Prostate gland (tissue), 2 donors: ENCODE data around the gene OTOP2. TPM values are rescaled to one million over a fixed set of nuclear protein-coding genes. Genes with fewer than 3 reads are reported as not detected.

Source experiments
- DNase-seq: peaks from one replicate; pipeline ENCODE4 v3.0.0-alpha.2; 2019; ENCODE audit warnings: low spot score
- H3K27ac ChIP-seq, 2 donors: fragments of 200-600 bp; sonication (generic); 2 replicates each; pipeline ENCODE4 v1.5.1; 2017 to 2019
- H3K27me3 ChIP-seq: fragments of 200-600 bp; sonication (generic); replicated peaks from 2 replicates; pipeline ENCODE4 v1.5.1; 2019; ENCODE audit not compliant: insufficient read depth
- H3K36me3 ChIP-seq, 2 donors: fragments of 200-600 bp; sonication (generic); 1 replicate in 1 of 2; 2 replicates in 1 of 2; pipeline versions ENCODE4 v1.5.1 to v1.8.1; 2017 to 2019
- H3K4me1 ChIP-seq: fragments of 200-600 bp; sonication (generic); replicated peaks from 2 replicates; pipeline ENCODE4 v1.5.1; 2019
- H3K4me3 ChIP-seq, 2 donors: fragments of 200-600 bp; sonication (generic); 2 replicates each; pipeline ENCODE4 v1.5.1; 2017 to 2019
- H3K9me3 ChIP-seq: fragments of 200-600 bp; sonication (generic); 2 replicates; pipeline ENCODE4 v1.5.1; 2017
- CTCF ChIP-seq, 4 experiments: fragments of 200-600 bp in 2 of 4; fragments of 450-650 bp in 2 of 4; sonication (generic) in 2 of 4; IDR thresholded peaks; 1 replicate in 3 of 4; 2 replicates in 1 of 4; pipeline ENCODE4 v1.5.1; 2016 to 2019; ENCODE audit warnings: antibody characterized with exemption in 4 of 4, mild to moderate bottlenecking in 2 of 4, moderate library complexity in 2 of 4
- POLR2A ChIP-seq: fragments of 450-650 bp; IDR thresholded peaks from one replicate; pipeline ENCODE4 v1.6.1; 2016; ENCODE audit warnings: antibody characterized with exemption, mild to moderate bottlenecking
- POLR2AphosphoS5 ChIP-seq: sonication (generic); formaldehyde crosslinking; IDR thresholded peaks from one replicate; pipeline ENCODE4 v1.6.1; 2017; ENCODE audit warnings: antibody characterized with exemption
- WGBS: methylation state at CpG from one replicate; pipeline ENCODE4 v1.1.5; 2018; 5-methylcytosine and 5-hydroxymethylcytosine counted together
- intact Hi-C: fragments of 100-400 bp; cut with DNase I; formaldehyde crosslinking; loops from one replicate; pipeline ENCODE4 v1.14.2; 2022
- total RNA-seq, 2 donors: library from RNA; depleted of rRNA; stranded (reverse); fragments of >200 nt; gene quantifications; one replicate each; pipeline ENCODE4 v1.1.0, GENCODE V29; 2016

Gene OTOP2
- total RNA-seq, 2 donors from 2014 or later = 0.85 TPM; not detected in 1

- Histone ChIP-seq H3K4me1 (no peaks in the 10 kb centered on the region), H3K36me3 (no peaks in the 10 kb centered on the region), H3K4me3 (no peak overlapping the region), H3K27me3 (no peaks in the 10 kb centered on the region), H3K9me3 (no peaks in the 10 kb centered on the region), H3K27ac (no peak overlapping the region)
- intact Hi-C loops = loop anchor here (5.0 kb wide), 3 partner anchors 72 to 242 kb away; partner anchors contain the start of gene ARMC7
- DNase-seq = no peak
- TF ChIP-seq CTCF (IDR thresholded peaks at IDR 0.05) = peak in 1 of 4 experiments; percentile 28
- TF ChIP-seq POLR2A = no peak
- no peak for TF ChIP-seq POLR2AphosphoS5
- 53% methylated on average over 19 of the region's 19 CpGs for WGBS
These were observed 36.7 kb downstream of the OTOP2 start for GRCh38 chr17:74960570-74961342.

GRCh38 chr17:74961657-74962350 is 37.7 kb downstream of the OTOP2 start:
- intact Hi-C loops = loop anchor here (5.0 kb wide), 3 partner anchors 70 to 240 kb away; partner anchors contain the start of gene ARMC7
- TF ChIP-seq CTCF (IDR thresholded peaks at IDR 0.05) (peak; percentile 52 to 92 (median 86)), POLR2A (no peak), POLR2AphosphoS5 (peak; percentile 65)
- Histone ChIP-seq H3K36me3 (no peaks in the 10 kb centered on the region), H3K9me3 (no peaks in the 10 kb centered on the region), H3K4me3 (no peak overlapping the region), H3K27me3 (no peaks in the 10 kb centered on the region), H3K27ac (no peak overlapping the region), H3K4me1 (no peaks in the 10 kb centered on the region)
- DNase-seq = peak; percentile 88
- 45% methylated on average over 23 of the region's 23 CpGs for WGBS

GRCh38 chr17:74962622-74963394 is 38.7 kb downstream of the OTOP2 start:
- TF ChIP-seq CTCF (IDR thresholded peaks at IDR 0.05) (no peak), POLR2A (no peak), POLR2AphosphoS5 (no peak)
- H3K36me3 ChIP-seq = no peaks in the 10 kb centered on the region
- no peak overlapping the region for H3K27ac ChIP-seq
- H3K4me3 ChIP-seq = no peak overlapping the region
- DNase-seq = no peak
- 84% methylated on average over 18 of the region's 18 CpGs for WGBS
- H3K27me3 ChIP-seq = no peaks in the 10 kb centered on the region
- no peaks in the 10 kb centered on the region for H3K9me3 ChIP-seq
- intact Hi-C loops = loop anchor here (5.0 kb wide), 3 partner anchors 69 to 239 kb away; partner anchors contain the start of gene ARMC7
- no peaks in the 10 kb centered on the region for H3K4me1 ChIP-seq

- TF ChIP-seq POLR2AphosphoS5 = no peak
- TF ChIP-seq POLR2A = no peak
- no peak for TF ChIP-seq CTCF (IDR thresholded peaks at IDR 0.05)
- Histone ChIP-seq H3K4me3 (no peak overlapping the region), H3K9me3 (no peaks in the 10 kb centered on the region), H3K36me3 (no peaks in the 10 kb centered on the region), H3K4me1 (peaks cover 6% of the 10 kb centered on the region), H3K27ac (no peak overlapping the region), H3K27me3 (no peaks in the 10 kb centered on the region)
- intact Hi-C loops = loop anchor here (5.0 kb wide), 3 partner anchors 69 to 239 kb away; partner anchors contain the start of gene ARMC7
- no peak for DNase-seq
- 70% methylated on average over 12 of the region's 12 CpGs for WGBS
These were observed 39.6 kb downstream of the OTOP2 start for GRCh38 chr17:74963656-74964055.
